CD8-positive, alpha-beta memory T cell (primary cell): ENCODE data around the gene SIPA1. TPM values are rescaled to one million over a fixed set of nuclear protein-coding genes. Genes with fewer than 3 reads are reported as not detected.

Experiments used
- CTCF ChIA-PET: fragments of 350-600 bp; sonication (Branson Sonifier 250); formaldehyde crosslinking; loops from one replicate; lab custom pipeline; 2021; ENCODE audit warnings: antibody characterized with exemption; lab: Charles Lee
- POLR2A ChIA-PET: fragments of 350-600 bp; sonication (Branson Sonifier 250); formaldehyde crosslinking; loops from one replicate; lab custom pipeline; 2021; ENCODE audit warnings: antibody characterized with exemption; lab: Charles Lee
- DNase-seq, 5 donors: peaks; one replicate each; pipeline versions ENCODE4 v3.0.0 to v3.0.0-alpha.2; 2020 to 2022; ENCODE audit warnings: mixed read lengths in 1 of 5
- H3K27ac ChIP-seq: one replicate; pipeline ENCODE4 v1.7.0; 2013; ENCODE audit warnings: low read depth, mild to moderate bottlenecking, low read length, moderate library complexity
- H3K27me3 ChIP-seq: 2 replicates; pipeline ENCODE4 v1.7.0; 2013; ENCODE audit warnings: low read length, mild to moderate bottlenecking; ENCODE audit not compliant: insufficient read depth, poor library complexity, severe bottlenecking
- H3K36me3 ChIP-seq: 2 replicates; pipeline ENCODE4 v1.7.0; 2013; ENCODE audit warnings: mild to moderate bottlenecking, low read length, moderate library complexity; ENCODE audit not compliant: insufficient read depth
- H3K4me1 ChIP-seq: 2 replicates; pipeline ENCODE4 v1.7.0; 2013; ENCODE audit warnings: mild to moderate bottlenecking, low read length, moderate library complexity; ENCODE audit not compliant: insufficient read depth
- H3K4me3 ChIP-seq: 2 replicates; pipeline ENCODE4 v1.7.0; 2013; ENCODE audit warnings: mild to moderate bottlenecking, low read length
- H3K9me3 ChIP-seq: 2 replicates; pipeline ENCODE4 v1.7.0; 2013; ENCODE audit warnings: mild to moderate bottlenecking, low read length
- H3K27ac Mint-ChIP-seq, 8 donors: one replicate each; pipeline ENCODE4 v1.8.0; 2020 to 2021; ENCODE audit warnings: mixed read lengths in 8 of 8, mild to moderate bottlenecking in 6 of 8, inconsistent platforms in 3 of 8, moderate library complexity in 3 of 8
- H3K27me3 Mint-ChIP-seq, 2 donors: one replicate each; pipeline ENCODE4 v1.8.0; 2020 to 2021; ENCODE audit warnings: mixed read lengths in 2 of 2, mild to moderate bottlenecking in 1 of 2, moderate library complexity in 1 of 2
- H3K36me3 Mint-ChIP-seq, 3 donors: one replicate each; pipeline ENCODE4 v1.8.0; 2020 to 2021; ENCODE audit warnings: mixed read lengths in 3 of 3, inconsistent platforms in 1 of 3, mild to moderate bottlenecking in 1 of 3
- H3K4me1 Mint-ChIP-seq, 3 donors: one replicate each; pipeline ENCODE4 v1.8.0; 2020 to 2021; ENCODE audit warnings: mixed read lengths in 3 of 3, inconsistent platforms in 1 of 3, mild to moderate bottlenecking in 1 of 3
- H3K4me3 Mint-ChIP-seq, 7 donors: one replicate each; pipeline ENCODE4 v1.8.0; 2020 to 2021; ENCODE audit warnings: mixed read lengths in 7 of 7, mild to moderate bottlenecking in 6 of 7, moderate library complexity in 4 of 7, inconsistent platforms in 2 of 7
- H3K9me3 Mint-ChIP-seq, 5 donors: one replicate each; pipeline ENCODE4 v1.8.0; 2020 to 2022; ENCODE audit warnings: mixed read lengths in 5 of 5, mild to moderate bottlenecking in 3 of 5, moderate library complexity in 2 of 5, inconsistent platforms in 1 of 5
- polyA plus RNA-seq: library from polyadenylated mRNA; unstranded; fragments of 300-500 nt; fragmentation: Illumina TruSeq; gene quantifications from one replicate; pipeline ENCODE4 v1.2.3, GENCODE V29; 2021
- total RNA-seq, 2 experiments: library from RNA; stranded (reverse); gene quantifications; one replicate each; pipeline ENCODE4 v1.2.3, GENCODE V29; 2021

SIPA1 gene
- total and polyA plus RNA-seq, 3 experiments from 2014 or later, result 111 to 335 (median 123) TPM

DNA sequence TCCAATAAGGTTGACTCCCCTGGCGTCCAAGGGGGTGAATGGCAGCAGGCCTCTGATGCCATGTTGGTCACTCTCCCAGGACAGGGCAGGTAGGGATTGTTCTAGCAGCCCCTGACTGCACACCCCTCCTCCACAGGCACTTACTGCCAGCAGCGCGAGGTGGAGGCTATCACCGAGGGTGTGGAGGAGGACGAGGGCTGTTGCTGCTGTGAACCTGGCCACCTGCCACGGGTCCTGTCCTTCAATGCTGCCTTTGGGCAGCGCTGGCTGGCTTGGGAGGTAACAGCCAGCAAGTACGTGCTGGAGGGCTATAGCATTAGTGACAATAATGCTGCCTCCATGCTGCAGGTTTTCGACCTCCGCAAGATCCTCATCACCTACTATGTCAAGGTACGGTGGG, 7.7 kb upstream of the SIPA1 start:
- H3K4me1 Mint-ChIP-seq, result peaks cover 10 to 24% (median 11%) of the 10 kb centered on the region in 3 donors
- peak overlapping the region in 1 of 8 donors; percentile 46 for H3K27ac Mint-ChIP-seq
- no peaks in the 10 kb centered on the region for H3K27me3 ChIP-seq
- no peaks in the 10 kb centered on the region for H3K9me3 Mint-ChIP-seq
- H3K27ac ChIP-seq, result no peak overlapping the region
- no peak overlapping the region for H3K4me3 ChIP-seq
- H3K9me3 ChIP-seq, result no peaks in the 10 kb centered on the region
- H3K27me3 Mint-ChIP-seq, result no peaks in the 10 kb centered on the region
- ChIA-PET CTCF (interaction anchor here (3.8 kb wide), 1 partner anchor 10 kb away, joined by 20 read pairs; the partner anchor contains the start of gene SIPA1), POLR2A (no interaction called here)
- H3K36me3 Mint-ChIP-seq, result peaks cover 0 to 86% (median 3%) of the 10 kb centered on the region in 3 donors
- DNase-seq, result no peak
- H3K4me3 Mint-ChIP-seq, result no peak overlapping the region
- peaks cover 56% of the 10 kb centered on the region for H3K36me3 ChIP-seq
- peaks cover 20% of the 10 kb centered on the region for H3K4me1 ChIP-seq

- peak in 2 of 5 donors; percentile 31 to 36 for DNase-seq
- Mint-ChIP-seq H3K27ac (peak overlapping the region; percentile 21 to 98 (median 93)), H3K4me1 (peaks cover 14 to 31% (median 17%) of the 10 kb centered on the region in 3 donors), H3K27me3 (no peaks in the 10 kb centered on the region), H3K4me3 (peak overlapping the region in 5 of 7 donors; percentile 30 to 81 (median 68)), H3K9me3 (no peaks in the 10 kb centered on the region), H3K36me3 (peaks cover 0 to 79% (median 3%) of the 10 kb centered on the region in 3 donors)
- Histone ChIP-seq H3K36me3 (peaks cover 43% of the 10 kb centered on the region), H3K4me1 (peaks cover 24% of the 10 kb centered on the region), H3K4me3 (no peak overlapping the region), H3K27me3 (no peaks in the 10 kb centered on the region), H3K27ac (no peak overlapping the region), H3K9me3 (no peaks in the 10 kb centered on the region)
- POLR2A ChIA-PET, result interaction anchor here (1.9 to 2.3 kb wide), 2 partner anchors 11 to 19 kb away, joined by 4 to 10 read pairs; no protein-coding TSS in a partner anchor
- CTCF ChIA-PET, result interaction anchor here (0.9 to 1.5 kb wide), 4 partner anchors 10 to 40 kb away, joined by 3 to 5 read pairs (median 3); no protein-coding TSS in a partner anchor
These were observed 4.4 kb upstream of the SIPA1 start for GRCh38 chr11:65633390-65634108.

DNA sequence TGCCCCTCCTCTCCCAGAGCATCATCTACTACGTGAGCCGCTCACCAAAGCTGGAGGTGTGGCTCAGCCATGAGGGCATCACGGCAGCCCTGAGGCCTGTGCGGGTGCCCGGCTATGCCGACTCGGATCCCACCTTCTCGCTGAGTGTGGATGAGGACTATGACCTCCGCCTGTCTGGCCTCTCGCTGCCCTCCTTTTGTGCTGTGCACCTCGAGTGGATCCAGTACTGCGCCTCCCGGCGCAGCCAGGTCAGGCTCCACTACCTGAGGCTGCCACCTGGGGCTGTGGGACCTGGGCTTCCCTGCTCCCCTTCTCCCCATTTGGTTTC, 3.8 kb upstream of the SIPA1 start:
- Mint-ChIP-seq H3K4me3 (peak overlapping the region in 5 of 7 donors; percentile 30 to 81 (median 68)), H3K36me3 (peaks cover 0 to 79% (median 3%) of the 10 kb centered on the region in 3 donors), H3K27me3 (no peaks in the 10 kb centered on the region), H3K4me1 (peaks cover 19 to 36% (median 22%) of the 10 kb centered on the region in 3 donors), H3K9me3 (peaks cover 0 to 1% (median 0%) of the 10 kb centered on the region in 5 donors), H3K27ac (peak overlapping the region in 7 of 8 donors; percentile 21 to 98 (median 93))
- no peaks in the 10 kb centered on the region for H3K27me3 ChIP-seq
- no peak overlapping the region for H3K27ac ChIP-seq
- DNase-seq, result no peak
- no peak overlapping the region for H3K4me3 ChIP-seq
- ChIA-PET POLR2A (interaction anchor here (2.3 kb wide), 1 partner anchor 19 kb away, joined by 10 read pairs; no protein-coding TSS in a partner anchor), CTCF (interaction anchor here (1.5 kb wide), 1 partner anchor 10 kb away, joined by 3 read pairs; no protein-coding TSS in a partner anchor)
- H3K9me3 ChIP-seq, result no peaks in the 10 kb centered on the region
- H3K4me1 ChIP-seq, result peaks cover 30% of the 10 kb centered on the region
- H3K36me3 ChIP-seq, result peaks cover 39% of the 10 kb centered on the region

GRCh38 chr11:65634440-65634839, 3.5 kb upstream of the SIPA1 start:
- H3K4me1 ChIP-seq, result peaks cover 33% of the 10 kb centered on the region
- H3K9me3 ChIP-seq, result no peaks in the 10 kb centered on the region
- H3K36me3 ChIP-seq, result peaks cover 35% of the 10 kb centered on the region
- no peaks in the 10 kb centered on the region for H3K27me3 ChIP-seq
- peak overlapping the region in 6 of 8 donors; percentile 92 to 98 (median 94) for H3K27ac Mint-ChIP-seq
- H3K9me3 Mint-ChIP-seq, result peaks cover 0 to 1% (median 0%) of the 10 kb centered on the region in 5 donors
- H3K4me3 Mint-ChIP-seq, result peak overlapping the region in 1 of 7 donors; percentile 81
- ChIA-PET CTCF (interaction anchor here (1.5 kb wide), 1 partner anchor 9 kb away, joined by 3 read pairs; no protein-coding TSS in a partner anchor), POLR2A (interaction anchor here (2.3 kb wide), 1 partner anchor 18 kb away, joined by 10 read pairs; no protein-coding TSS in a partner anchor)
- no peak overlapping the region for H3K4me3 ChIP-seq
- peaks cover 23 to 40% (median 23%) of the 10 kb centered on the region in 3 donors for H3K4me1 Mint-ChIP-seq
- peaks cover 0 to 75% (median 3%) of the 10 kb centered on the region in 3 donors for H3K36me3 Mint-ChIP-seq
- DNase-seq, result no peak
- peaks cover 0 to under 1% of the 10 kb centered on the region in 2 donors for H3K27me3 Mint-ChIP-seq
- H3K27ac ChIP-seq, result no peak overlapping the region

GRCh38 chr11:65634905-65635731, 2.8 kb upstream of the SIPA1 start:
- H3K27ac Mint-ChIP-seq, result peak overlapping the region in 4 of 8 donors; percentile 37 to 93 (median 83)
- no peak overlapping the region for H3K4me3 Mint-ChIP-seq
- H3K4me1 ChIP-seq, result peaks cover 40% of the 10 kb centered on the region
- POLR2A ChIA-PET, result no interaction called here
- peaks cover 28% of the 10 kb centered on the region for H3K36me3 ChIP-seq
- CTCF ChIA-PET, result interaction anchor here (1.5 kb wide), 1 partner anchor 9 kb away, joined by 3 read pairs; no protein-coding TSS in a partner anchor
- H3K36me3 Mint-ChIP-seq, result peaks cover 0 to 76% (median 3%) of the 10 kb centered on the region in 3 donors
- no peaks in the 10 kb centered on the region for H3K9me3 ChIP-seq
- no peak overlapping the region for H3K27ac ChIP-seq
- peaks cover 28 to 47% (median 29%) of the 10 kb centered on the region in 3 donors for H3K4me1 Mint-ChIP-seq
- H3K27me3 Mint-ChIP-seq, result peaks cover 0 to 3% of the 10 kb centered on the region in 2 donors
- no peak overlapping the region for H3K4me3 ChIP-seq
- H3K27me3 ChIP-seq, result no peaks in the 10 kb centered on the region
- peaks cover 0 to 1% (median 0%) of the 10 kb centered on the region in 5 donors for H3K9me3 Mint-ChIP-seq
- DNase-seq, result no peak

GRCh38 chr11:65636108-65637031, 1.5 kb upstream of the SIPA1 start:
- peaks cover 0 to 1% (median 0%) of the 10 kb centered on the region in 5 donors for H3K9me3 Mint-ChIP-seq
- peak overlapping the region; percentile 41 to 98 (median 63) for H3K4me3 Mint-ChIP-seq
- ChIA-PET POLR2A (interaction anchor here (0.6 to 4.5 kb wide), 4 partner anchors 21 to 221 kb away, joined by 3 to 32 read pairs (median 19); partner anchors contain the start of genes PCNX3 and RELA), CTCF (no interaction called here)
- Histone ChIP-seq H3K27ac (no peak overlapping the region), H3K27me3 (no peaks in the 10 kb centered on the region), H3K36me3 (peaks cover 20% of the 10 kb centered on the region), H3K4me1 (peaks cover 51% of the 10 kb centered on the region), H3K4me3 (no peak overlapping the region), H3K9me3 (no peaks in the 10 kb centered on the region)
- H3K36me3 Mint-ChIP-seq, result peaks cover 0 to 73% (median 3%) of the 10 kb centered on the region in 3 donors
- H3K27me3 Mint-ChIP-seq, result peaks cover 0 to 3% of the 10 kb centered on the region in 2 donors
- peaks cover 32 to 58% (median 35%) of the 10 kb centered on the region in 3 donors for H3K4me1 Mint-ChIP-seq
- DNase-seq, result no peak
- H3K27ac Mint-ChIP-seq, result peak overlapping the region; percentile 81 to 100 (median 92)
